GM12872 (cell line): Measurements from ENCODE around the gene FBXO31.

ENCODE experiments used
- CTCF ChIP-seq: IDR thresholded peaks from 3 replicates; pipeline ENCODE4 v1.5.1; 2011; ENCODE audit warnings: low read depth, mild to moderate bottlenecking, low read length, moderate library complexity; ENCODE audit not compliant: insufficient read depth

The FBXO31 gene

GRCh38 chr16:87338155-87338765 lies 45.3 kb downstream of the FBXO31 start:
- TF ChIP-seq CTCF = no peak

GRCh38 chr16:87337262-87337771 lies 46.3 kb downstream of the FBXO31 start:
- TF ChIP-seq CTCF = no peak

- TF ChIP-seq CTCF = no peak
These were observed 46.9 kb downstream of the FBXO31 start for GRCh38 chr16:87336434-87337240.

- no peak for TF ChIP-seq CTCF
These were observed 47.7 kb downstream of the FBXO31 start for GRCh38 chr16:87335625-87336433.

- TF ChIP-seq CTCF = no peak
These were observed 48.6 kb downstream of the FBXO31 start for GRCh38 chr16:87334651-87335624.

- no peak for TF ChIP-seq CTCF
These were observed 49.8 kb downstream of the FBXO31 start for GRCh38 chr16:87333581-87334331.
